ENCODE measurements around the gene PXDC1.

- no peak for TF ChIP-seq CTCF (IDR thresholded peaks at IDR 0.05)
- no peak for TF ChIP-seq POLR2A (IDR thresholded peaks at IDR 0.05)
Measured at GRCh38 chr6:3719462-3720308, 31.8 kb downstream of the PXDC1 start.
